PFSK-1 (cell line): ENCODE data around the gene PTPRJ.

Source experiments
- FOXP2 ChIP-seq: optimal IDR thresholded peaks from 2 replicates; pipeline ENCODE3; 2011; ENCODE audit warnings: borderline replicate concordance, control low read depth, inconsistent platforms; ENCODE audit not compliant: insufficient read depth; ENCODE audit errors: extremely low read length, extremely low read depth
- POLR2AphosphoS5 ChIP-seq: IDR thresholded peaks from 2 replicates; pipeline ENCODE4 v1.6.1; 2012; ENCODE audit warnings: low read depth, mild to moderate bottlenecking, control low read depth, low read length, moderate library complexity
- SIN3A ChIP-seq: IDR thresholded peaks from 2 replicates; pipeline ENCODE4 v1.6.1; 2012; ENCODE audit warnings: mild to moderate bottlenecking, low read length, moderate library complexity, borderline replicate concordance; ENCODE audit not compliant: insufficient read depth
- TF ChIP-seq, protein P1 (sequence below), 2 experiments: IDR thresholded peaks; 2 replicates each; pipeline versions ENCODE4 v1.6.1 to v1.8.0; 2011 to 2012; ENCODE audit warnings: low read depth in 2 of 2, low read length in 2 of 2, control low read depth in 1 of 2, inconsistent platforms in 1 of 2, mild to moderate bottlenecking in 1 of 2, moderate library complexity in 1 of 2; ENCODE audit not compliant: insufficient read depth in 1 of 2

DNA sequence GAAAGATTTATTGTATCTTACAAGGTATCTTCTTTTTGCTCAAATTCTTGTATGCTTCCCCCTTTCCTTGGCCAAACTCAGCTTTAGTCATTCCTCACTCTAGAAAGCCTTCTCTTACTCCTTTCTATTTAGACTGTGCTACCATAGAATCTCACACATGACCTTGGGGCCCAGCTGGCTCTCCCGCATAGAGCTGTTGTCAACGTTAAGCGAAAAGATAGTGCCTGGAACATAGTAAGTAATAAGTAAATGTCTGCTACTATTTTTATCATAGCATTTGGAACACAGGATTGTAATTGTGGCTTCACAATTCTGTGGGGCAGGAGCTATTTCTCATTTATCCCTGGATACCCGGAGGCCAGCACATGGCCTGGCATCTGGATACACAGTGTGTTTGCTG is 197.3 kb downstream of the PTPRJ start:
- TF ChIP-seq FOXP2, result no peak
- no peak for TF ChIP-seq POLR2AphosphoS5
- TF ChIP-seq, protein P1, sequence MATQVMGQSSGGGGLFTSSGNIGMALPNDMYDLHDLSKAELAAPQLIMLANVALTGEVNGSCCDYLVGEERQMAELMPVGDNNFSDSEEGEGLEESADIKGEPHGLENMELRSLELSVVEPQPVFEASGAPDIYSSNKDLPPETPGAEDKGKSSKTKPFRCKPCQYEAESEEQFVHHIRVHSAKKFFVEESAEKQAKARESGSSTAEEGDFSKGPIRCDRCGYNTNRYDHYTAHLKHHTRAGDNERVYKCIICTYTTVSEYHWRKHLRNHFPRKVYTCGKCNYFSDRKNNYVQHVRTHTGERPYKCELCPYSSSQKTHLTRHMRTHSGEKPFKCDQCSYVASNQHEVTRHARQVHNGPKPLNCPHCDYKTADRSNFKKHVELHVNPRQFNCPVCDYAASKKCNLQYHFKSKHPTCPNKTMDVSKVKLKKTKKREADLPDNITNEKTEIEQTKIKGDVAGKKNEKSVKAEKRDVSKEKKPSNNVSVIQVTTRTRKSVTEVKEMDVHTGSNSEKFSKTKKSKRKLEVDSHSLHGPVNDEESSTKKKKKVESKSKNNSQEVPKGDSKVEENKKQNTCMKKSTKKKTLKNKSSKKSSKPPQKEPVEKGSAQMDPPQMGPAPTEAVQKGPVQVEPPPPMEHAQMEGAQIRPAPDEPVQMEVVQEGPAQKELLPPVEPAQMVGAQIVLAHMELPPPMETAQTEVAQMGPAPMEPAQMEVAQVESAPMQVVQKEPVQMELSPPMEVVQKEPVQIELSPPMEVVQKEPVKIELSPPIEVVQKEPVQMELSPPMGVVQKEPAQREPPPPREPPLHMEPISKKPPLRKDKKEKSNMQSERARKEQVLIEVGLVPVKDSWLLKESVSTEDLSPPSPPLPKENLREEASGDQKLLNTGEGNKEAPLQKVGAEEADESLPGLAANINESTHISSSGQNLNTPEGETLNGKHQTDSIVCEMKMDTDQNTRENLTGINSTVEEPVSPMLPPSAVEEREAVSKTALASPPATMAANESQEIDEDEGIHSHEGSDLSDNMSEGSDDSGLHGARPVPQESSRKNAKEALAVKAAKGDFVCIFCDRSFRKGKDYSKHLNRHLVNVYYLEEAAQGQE (IDR thresholded peaks at IDR 0.05; ENCODE audit: insufficient read depth in 1 of 2, low read depth in 2 of 2, low read length in 2 of 2), result no peak
- TF ChIP-seq SIN3A, result no peak
